CD4-positive, alpha-beta T cell treated with Interleukin-17A for 1 hour (primary cell): ENCODE measurements around the gene STARD10.

Experiments
- DNase-seq: peaks from one replicate; pipeline ENCODE4 v3.0.0-alpha.2; 2020

Gene STARD10

GRCh38 chr11:72760539-72761405 is 33.1 kb downstream of the STARD10 start:
- DNase-seq, result no peak

DNA sequence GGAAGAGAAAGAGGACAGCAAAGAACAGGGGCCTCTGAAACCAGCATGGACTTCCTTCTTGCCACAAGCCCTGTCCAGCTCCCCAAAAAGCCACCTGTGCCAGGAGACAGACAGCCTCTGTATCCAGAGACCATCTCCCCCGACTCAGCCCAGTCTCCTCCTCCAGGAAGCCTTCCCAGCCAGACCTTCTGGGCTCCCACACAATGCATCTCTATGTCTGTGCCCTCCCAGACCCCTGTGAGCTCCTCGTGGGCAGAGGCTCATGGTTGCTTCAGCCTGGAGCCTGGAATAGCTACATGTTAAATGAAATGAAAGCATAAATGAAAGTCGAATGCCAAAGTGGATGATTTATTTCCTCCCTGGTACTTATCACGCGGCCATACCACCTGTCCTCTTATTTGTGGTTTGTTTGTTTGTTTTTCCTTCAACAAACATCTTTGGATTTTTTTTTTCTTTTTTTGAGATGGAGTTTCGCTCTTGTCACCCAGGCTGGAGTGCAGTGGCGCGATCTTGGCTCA is 34.3 kb downstream of the STARD10 start:
- DNase-seq, result no peak

GRCh38 chr11:72758690-72759389 is 35.0 kb downstream of the STARD10 start:
- no peak for DNase-seq

- no peak for DNase-seq
Measured at GRCh38 chr11:72758304-72758689, 35.5 kb downstream of the STARD10 start.

DNA sequence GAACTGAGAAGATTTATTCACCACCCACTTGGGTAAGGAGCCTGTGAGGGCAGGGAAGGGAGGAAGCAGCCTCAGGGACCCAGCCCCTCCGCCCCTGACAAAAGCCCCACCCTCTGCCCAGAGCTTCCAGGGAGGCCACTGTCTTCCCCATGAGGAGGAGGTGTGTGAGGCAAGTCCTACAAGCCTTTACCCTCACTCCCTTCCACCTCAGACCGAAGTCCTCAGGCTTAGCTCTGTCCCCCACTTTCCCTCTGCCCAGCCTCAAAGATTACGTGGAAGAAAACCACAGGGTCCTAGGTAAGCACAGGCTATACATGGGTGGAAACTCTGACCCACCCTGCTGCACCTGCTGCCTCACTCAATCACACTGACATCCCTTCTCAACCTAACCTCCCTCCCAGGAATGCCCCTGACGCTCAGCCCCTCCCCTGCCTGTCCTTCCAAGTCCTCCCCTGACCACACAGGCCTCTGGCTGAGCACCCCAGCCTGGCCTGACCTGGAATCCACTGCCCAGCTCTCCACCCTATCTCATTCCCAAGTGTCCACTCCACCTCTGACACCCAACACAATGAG is 38.0 kb downstream of the STARD10 start:
- no peak for DNase-seq

- DNase-seq, result no peak
Measured at GRCh38 chr11:72754544-72755155, 39.2 kb downstream of the STARD10 start.

GRCh38 chr11:72754149-72754543 is 39.7 kb downstream of the STARD10 start:
- no peak for DNase-seq

- no peak for DNase-seq
Measured at GRCh38 chr11:72753341-72754148, 40.3 kb downstream of the STARD10 start.

DNA sequence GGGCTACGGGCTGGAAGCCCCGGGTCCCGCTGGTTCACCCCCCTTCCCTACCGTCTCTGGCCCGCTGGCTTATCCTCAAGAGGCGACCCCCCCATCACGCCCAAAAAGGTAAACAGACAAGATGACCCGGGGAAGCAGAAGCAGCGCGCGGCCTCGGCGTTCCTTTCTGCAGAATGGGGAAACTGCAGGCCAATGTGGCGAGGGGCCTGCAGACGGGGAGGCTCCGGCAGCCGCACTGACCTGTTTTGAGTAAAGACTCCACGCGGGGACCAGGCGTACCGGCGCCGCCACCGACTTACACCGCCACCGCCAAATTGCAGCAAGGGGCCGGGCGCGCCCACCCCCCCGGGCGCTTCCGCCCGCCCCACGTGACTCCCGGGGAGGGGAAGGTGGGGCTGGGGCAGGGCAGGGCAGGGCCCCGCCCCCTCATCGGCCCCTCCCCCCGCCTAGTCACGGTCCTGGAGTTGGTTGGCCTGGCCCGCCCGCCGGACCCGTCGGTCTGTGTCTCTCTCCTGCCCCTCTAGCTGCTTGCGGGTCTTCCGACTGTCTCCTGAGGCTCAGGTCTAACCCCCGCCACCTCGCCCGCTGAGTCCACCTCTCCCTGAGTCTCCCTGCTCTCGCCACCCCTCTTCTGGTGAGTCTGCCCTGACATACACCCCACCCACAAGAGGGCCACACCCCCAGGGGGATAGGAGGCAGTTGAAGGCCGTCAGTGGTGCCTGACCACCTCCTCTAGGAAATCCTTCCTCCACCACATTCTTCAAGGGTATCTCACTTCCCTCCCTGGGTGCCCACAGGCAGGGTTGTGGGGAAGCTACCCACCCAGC is 41.5 kb downstream of the STARD10 start, which contains the start of gene ARAP1:
Gene ARAP1 (minus strand): TSS at position 321 of the 827 bp plus-strand sequence. CDS start 25,280 bp downstream, outside the sequence.
- peak; percentile 83 for DNase-seq

DNA sequence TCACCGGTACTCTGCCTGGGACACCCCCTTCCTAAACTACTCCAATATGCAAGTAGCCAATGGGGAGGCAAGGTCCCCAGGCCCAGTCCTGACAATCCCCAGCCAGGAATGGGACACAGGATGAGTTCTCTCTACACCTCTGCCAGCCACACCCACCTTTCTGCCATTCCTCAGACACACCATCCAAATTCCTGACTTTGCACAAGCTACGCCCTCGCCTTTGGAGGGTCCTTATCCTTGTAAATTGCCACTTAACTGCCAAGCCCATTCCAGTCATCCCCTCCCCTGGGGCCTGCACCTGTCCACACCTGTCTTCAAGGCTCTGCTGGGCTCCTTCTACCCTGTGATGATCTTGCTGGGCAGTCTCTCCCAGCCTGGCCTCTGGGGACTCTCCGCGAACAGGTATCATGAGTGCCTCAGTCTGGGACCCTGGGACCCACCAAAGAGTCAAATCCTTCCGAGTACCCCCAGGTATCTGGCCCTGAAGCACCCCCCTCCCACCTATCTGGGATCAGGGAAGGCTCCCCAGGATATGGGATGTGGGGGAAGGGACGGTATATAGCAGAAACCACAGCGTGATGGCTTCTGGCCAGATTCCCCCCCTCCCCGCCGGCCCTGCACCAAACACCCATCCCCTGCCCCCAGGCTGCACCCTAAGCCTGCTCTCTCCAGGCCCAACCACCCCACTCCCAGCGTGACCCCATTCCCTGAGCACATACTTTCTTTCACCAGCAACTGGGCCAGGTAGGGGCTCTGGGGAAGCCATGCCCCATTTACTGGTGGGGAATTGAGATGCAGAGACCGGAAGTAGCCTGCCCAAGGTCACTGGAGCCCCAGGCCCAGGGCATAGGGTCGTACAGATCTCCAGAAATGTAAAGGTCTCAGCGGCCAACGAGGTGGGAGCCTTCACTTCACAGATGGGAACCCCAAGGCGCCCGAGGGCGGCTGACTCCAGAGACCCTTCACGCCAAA is 42.4 kb downstream of the STARD10 start:
- no peak for DNase-seq

GRCh38 chr11:72750556-72751115 is 43.2 kb downstream of the STARD10 start:
- no peak for DNase-seq

DNA sequence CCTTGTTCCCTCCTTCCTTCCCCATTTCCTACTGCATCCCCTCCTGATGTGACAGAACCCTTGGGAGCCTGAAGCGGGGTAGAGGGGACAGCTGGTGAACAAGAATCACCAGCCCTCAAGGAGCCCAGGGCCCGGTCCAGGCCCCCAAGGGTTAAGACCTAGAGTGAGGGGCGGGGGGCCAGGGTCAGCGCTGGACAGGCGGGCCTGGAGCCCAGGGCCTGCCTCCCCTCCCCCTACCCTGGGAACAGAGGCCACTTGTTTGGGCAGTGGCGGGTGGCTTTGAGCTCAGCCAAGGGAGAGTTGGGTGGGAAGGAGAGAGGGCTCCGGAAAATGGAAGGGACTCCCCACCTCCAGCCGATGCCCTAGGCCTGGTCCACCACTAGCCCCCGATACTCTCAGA is 43.8 kb downstream of the STARD10 start:
- DNase-seq, result no peak

GRCh38 chr11:72747289-72747855 is 46.5 kb downstream of the STARD10 start:
- DNase-seq, result no peak

DNA sequence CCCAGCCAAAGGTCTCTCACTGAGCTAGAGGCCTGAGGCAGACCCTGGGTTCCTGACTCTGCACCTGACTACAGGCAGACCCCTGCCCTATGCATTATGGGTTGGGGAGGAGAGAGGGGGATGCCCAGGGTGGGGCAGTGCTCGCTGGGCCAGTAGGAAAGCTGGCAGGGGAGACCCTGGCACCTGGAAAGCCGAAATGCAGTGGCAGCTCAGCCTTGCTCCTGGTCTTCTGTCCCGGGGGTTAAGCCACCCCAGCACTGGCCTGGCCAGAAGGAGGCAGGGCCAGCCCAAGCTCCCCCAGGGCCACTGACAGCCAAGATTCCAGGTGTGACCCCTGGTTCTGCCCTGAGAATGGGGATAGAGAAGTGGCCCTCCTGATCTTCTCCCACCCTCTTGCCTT is 47.0 kb downstream of the STARD10 start:
- no peak for DNase-seq

- DNase-seq, result no peak
Measured at GRCh38 chr11:72745925-72746550, 47.8 kb downstream of the STARD10 start.

GRCh38 chr11:72745511-72745910 is 48.3 kb downstream of the STARD10 start:
- DNase-seq, result no peak

- DNase-seq, result no peak
Measured at GRCh38 chr11:72744474-72744873, 49.4 kb downstream of the STARD10 start.

DNA sequence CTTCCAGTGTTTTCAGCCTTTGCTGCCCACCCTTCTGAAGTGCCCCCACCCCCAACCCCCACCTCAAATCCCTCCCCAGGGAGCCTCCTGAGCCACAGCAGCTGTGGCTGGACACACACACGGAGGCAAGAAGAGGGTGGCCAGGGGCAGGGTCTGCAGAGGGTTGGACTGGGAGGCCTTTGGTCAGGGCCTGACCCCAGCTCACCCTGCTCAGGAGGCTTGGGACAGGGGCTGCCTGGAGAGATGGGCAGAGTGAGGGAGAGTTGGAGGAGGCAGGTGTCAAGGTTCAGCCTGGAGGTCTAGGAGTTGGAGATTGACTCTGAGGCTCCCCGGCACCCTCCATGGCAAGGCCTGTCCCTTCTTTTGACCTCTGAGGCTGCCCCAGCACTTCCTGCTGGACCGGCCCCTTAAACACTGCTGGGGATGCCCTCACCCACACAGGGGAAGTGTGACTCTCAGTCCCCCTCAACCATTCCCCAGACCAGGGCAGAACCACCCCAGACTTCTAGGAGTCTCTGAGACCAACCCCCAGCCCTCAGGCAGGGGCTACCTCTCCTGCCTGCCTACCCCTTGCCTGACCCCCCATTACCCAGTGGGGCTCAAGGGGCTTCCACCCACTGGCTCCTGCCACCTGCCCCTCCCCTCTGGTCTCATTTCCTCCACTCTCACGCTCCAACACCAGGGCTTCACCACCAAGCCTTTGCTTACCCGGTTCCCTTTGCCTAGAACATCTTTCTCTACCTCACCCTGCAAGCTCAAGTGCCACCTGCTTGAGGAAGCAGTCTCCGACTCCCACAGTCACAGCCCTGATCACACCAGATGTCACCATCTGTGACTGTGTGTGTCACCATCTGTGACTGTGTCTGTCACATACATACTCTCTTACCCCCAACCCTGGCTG is 50.3 kb downstream of the STARD10 start:
- peak; percentile 36 for DNase-seq
